Small intestine (tissue), 7 donors: ENCODE results near the gene SLC9A9. TPM values are rescaled to one million over a fixed set of nuclear protein-coding genes. Genes with fewer than 3 reads are reported as not detected.

Experiments used
- DNase-seq, 2 donors: peaks; one replicate each; pipeline versions ENCODE4 v3.0.0 to v3.0.0-alpha.2; 2013
- FAIRE-seq: peaks from 2 replicates; lab custom pipeline; 2012; peaks lifted over from hg19 to GRCh38; lab: Jason Lieb, UNC
- H3K27ac ChIP-seq, 3 donors: one replicate each; pipeline ENCODE4 v1.5.1; 2013; ENCODE audit warnings: low read length in 2 of 3, mild to moderate bottlenecking in 2 of 3, control low read depth in 1 of 3, inconsistent platforms in 1 of 3, low read depth in 1 of 3, moderate library complexity in 1 of 3
- H3K27me3 ChIP-seq, 3 donors: one replicate each; pipeline ENCODE4 v1.6.1; 2013; ENCODE audit warnings: low read length in 3 of 3, inconsistent platforms in 1 of 3; ENCODE audit not compliant: control insufficient read depth in 3 of 3, insufficient read depth in 3 of 3
- H3K36me3 ChIP-seq, 3 donors: one replicate each; pipeline ENCODE4 v1.6.1; 2013; ENCODE audit warnings: low read length in 3 of 3, inconsistent platforms in 1 of 3, low read depth in 1 of 3, mild to moderate bottlenecking in 1 of 3, moderate library complexity in 1 of 3; ENCODE audit not compliant: control insufficient read depth in 3 of 3, insufficient read depth in 2 of 3
- H3K4me1 ChIP-seq, 3 donors: one replicate each; pipeline ENCODE4 v1.6.1; 2013; ENCODE audit warnings: low read length in 2 of 3, inconsistent platforms in 1 of 3, low read depth in 1 of 3, mild to moderate bottlenecking in 1 of 3, moderate library complexity in 1 of 3; ENCODE audit not compliant: control insufficient read depth in 3 of 3, insufficient read depth in 2 of 3
- H3K4me3 ChIP-seq, 3 donors: one replicate each; pipeline ENCODE4 v1.5.1; 2013; ENCODE audit warnings: low read length in 3 of 3, control low read depth in 1 of 3, inconsistent platforms in 1 of 3, low read depth in 1 of 3, mild to moderate bottlenecking in 1 of 3, moderate library complexity in 1 of 3
- H3K9me3 ChIP-seq, 2 donors: one replicate each; pipeline ENCODE4 v1.6.1; 2013; ENCODE audit warnings: low read depth in 1 of 2, low read length in 1 of 2; ENCODE audit not compliant: control insufficient read depth in 2 of 2, insufficient read depth in 1 of 2
- WGBS, 3 donors: extraction: QIAGEN DNeasy Blood & Tissue Kit; methylation state at CpG; one replicate each; pipeline ENCODE4 v1.1.7; 2013; 5-methylcytosine and 5-hydroxymethylcytosine counted together
- polyA plus RNA-seq, 4 donors: library from polyadenylated mRNA; stranded (reverse) in 3 of 4; unstranded in 1 of 4; fragments of 200-250 nt in 3 of 4; fragments of 120-200 nt in 1 of 4; gene quantifications; one replicate each; pipeline versions ENCODE4 v1.2.1 to v1.2.3, GENCODE V29; 2013
- donor health status: healthy with polysubstance abuse.
- donor health status: control.
- donor health status: control.
- donor health status: Bipolar disorder and iron deficiency.
- donor health status: healthy.

SLC9A9 gene
- polyA plus RNA-seq, 4 donors = 1.4 to 4.6 (median 4.1) TPM; not detected in 1

DNA sequence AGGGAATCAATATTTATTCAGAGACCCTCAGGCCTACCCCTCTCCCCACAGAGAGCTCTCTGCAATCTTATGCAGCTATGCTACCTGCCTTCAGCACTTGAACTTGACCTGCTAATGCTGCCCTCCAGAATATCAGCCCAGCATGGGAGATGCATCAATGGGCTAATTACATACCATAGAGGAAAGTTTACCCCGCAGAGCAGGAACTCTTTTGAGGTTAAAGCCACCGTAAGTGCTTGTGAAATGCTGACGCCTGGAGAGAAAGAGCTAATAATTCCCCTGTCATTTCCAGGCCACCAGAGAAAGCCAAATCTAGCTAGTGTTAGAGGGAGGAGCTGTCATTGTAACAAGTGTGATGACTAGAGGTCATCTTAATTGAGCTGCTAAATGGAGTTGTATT is 601.2 kb downstream of the SLC9A9 start:
- FAIRE-seq (no peak), DNase-seq (no peak)
- Histone ChIP-seq H3K9me3 (no peaks in the 10 kb centered on the region), H3K4me3 (no peak overlapping the region), H3K36me3 (no peaks in the 10 kb centered on the region), H3K27ac (no peak overlapping the region), H3K27me3 (no peaks in the 10 kb centered on the region), H3K4me1 (no peaks in the 10 kb centered on the region)
- 83 to 87% (median 85%) methylated on average over 3 of the region's 3 CpGs for WGBS, 3 donors

DNA sequence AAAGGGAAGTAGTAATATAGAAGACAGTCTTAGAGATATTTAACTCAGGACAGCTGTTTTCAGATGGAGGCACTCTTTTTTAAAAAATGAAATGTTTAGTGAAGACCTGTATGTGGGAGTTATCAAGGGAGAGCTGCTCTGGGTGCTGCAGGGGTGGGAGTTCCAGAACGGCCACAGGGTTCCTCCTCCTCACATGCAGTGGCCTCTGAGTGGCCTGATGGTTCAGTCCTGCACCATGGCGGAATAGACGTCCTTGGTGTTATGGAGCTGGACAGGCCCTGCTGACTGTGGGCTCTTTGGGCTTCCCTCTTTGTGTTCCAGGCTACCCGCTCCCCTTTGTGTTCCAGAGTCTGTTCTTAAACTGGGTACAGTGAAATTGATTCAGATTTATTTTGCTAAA is 602.6 kb downstream of the SLC9A9 start:
- Histone ChIP-seq H3K36me3 (no peaks in the 10 kb centered on the region), H3K27ac (no peak overlapping the region), H3K4me1 (no peaks in the 10 kb centered on the region), H3K27me3 (no peaks in the 10 kb centered on the region), H3K9me3 (no peaks in the 10 kb centered on the region), H3K4me3 (no peak overlapping the region)
- DNase-seq (no peak), FAIRE-seq (no peak)
- WGBS, 3 donors = 89 to 91% (median 91%) methylated on average over 4 of the region's 4 CpGs

DNA sequence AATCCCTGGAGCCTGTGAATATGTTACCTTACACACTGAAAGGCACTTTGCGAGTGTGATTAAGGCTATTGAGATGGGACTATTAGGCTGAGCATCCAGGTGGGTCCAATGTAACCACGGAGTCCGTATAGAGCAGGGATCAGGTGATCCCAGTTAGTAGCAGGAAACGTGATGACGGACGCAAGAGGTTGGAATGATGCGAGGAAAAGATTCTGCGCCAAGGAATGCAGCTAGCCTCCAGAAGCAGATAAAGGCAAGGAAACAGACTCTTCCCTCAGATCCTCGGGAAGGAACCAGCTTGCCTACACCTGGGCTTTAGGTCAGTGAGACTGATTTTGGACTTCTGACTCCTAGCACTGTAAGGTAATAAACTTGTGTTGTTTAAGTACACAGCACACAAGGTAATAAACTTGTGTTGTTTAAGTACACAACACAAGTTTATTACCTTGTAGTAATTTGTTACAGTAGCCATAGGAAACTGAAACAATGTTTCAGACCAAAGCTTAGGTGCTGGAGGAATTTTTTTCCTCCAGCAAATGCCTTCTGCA is 603.7 kb downstream of the SLC9A9 start:
- FAIRE-seq (no peak), DNase-seq (peak; percentile 3 to 52)
- Histone ChIP-seq H3K36me3 (no peaks in the 10 kb centered on the region), H3K9me3 (no peaks in the 10 kb centered on the region), H3K4me1 (no peaks in the 10 kb centered on the region), H3K27ac (no peak overlapping the region), H3K27me3 (no peaks in the 10 kb centered on the region), H3K4me3 (no peak overlapping the region)
- 21 to 70% (median 39%) methylated on average over 9 of the region's 9 CpGs for WGBS, 3 donors

DNA sequence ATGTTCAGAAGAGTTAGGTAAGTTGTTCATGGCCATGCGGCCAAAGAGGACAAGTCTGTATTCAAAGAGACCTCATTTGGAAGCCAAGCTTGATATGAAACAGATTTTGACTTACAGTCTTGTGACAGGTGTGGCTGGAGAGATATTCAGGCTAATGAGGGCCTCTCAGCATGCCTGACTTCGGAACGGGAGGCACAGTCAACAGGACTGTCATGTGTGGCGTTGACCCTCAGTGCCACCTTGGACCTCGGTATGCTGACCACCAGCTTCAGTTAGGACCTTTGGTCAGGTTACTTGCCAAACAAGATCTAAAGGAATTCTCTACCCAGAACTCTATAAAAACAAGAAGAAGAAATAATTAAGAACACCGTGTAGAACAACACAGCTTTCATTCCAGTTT is 604.6 kb downstream of the SLC9A9 start:
- DNase-seq = no peak
- H3K4me3 ChIP-seq = no peak overlapping the region
- H3K36me3 ChIP-seq = no peaks in the 10 kb centered on the region
- no peaks in the 10 kb centered on the region for H3K9me3 ChIP-seq
- H3K27me3 ChIP-seq = no peaks in the 10 kb centered on the region
- H3K4me1 ChIP-seq = no peaks in the 10 kb centered on the region
- FAIRE-seq = no peak
- 78 to 94% (median 88%) methylated on average over 6 of the region's 6 CpGs for WGBS, 3 donors
- H3K27ac ChIP-seq = no peak overlapping the region

DNA sequence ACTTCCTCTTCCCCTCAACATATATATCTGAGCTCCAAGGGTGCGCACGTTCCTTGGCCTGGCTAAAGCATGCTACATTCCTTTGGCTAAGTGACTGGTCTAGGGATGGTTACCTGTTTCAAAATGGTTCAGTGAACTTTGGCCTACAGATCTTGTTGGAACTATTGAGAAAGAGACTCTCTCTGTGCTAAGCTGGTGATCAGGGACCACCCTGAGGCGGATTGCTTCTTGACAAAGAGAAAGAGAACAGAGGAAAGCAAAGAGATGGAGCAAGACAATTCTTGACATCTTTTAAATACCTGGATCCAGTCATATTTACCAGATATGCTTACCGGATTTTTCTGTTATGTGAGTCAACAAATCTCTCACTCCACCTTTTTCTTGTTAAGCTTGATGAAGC is 605.6 kb downstream of the SLC9A9 start:
- no peaks in the 10 kb centered on the region for H3K36me3 ChIP-seq
- no peak for DNase-seq
- WGBS, 3 donors = 70 to 78% (median 72%) methylated on average over 4 of the region's 4 CpGs
- no peaks in the 10 kb centered on the region for H3K4me1 ChIP-seq
- H3K4me3 ChIP-seq = no peak overlapping the region
- FAIRE-seq = no peak
- no peak overlapping the region for H3K27ac ChIP-seq
- H3K27me3 ChIP-seq = no peaks in the 10 kb centered on the region
- H3K9me3 ChIP-seq = no peaks in the 10 kb centered on the region

DNA sequence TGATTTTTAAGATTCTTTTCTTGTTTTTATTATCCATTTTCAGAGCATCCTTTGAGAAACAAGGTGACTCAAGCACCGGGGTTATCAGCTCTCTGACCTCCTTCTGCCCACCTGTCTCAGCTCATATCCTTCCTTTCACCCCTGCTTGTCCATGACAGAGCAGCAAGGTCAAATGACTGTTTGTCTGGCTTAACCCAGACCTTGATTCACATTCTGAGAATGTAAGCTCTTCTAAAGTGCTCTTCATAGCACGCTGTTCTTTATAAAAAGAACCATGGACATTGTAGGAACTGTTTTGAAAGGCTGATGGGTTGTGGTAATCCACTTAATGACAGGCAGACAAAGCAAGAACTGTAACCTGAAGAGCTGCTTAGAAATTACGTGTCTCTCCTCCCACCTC is 606.2 kb downstream of the SLC9A9 start:
- no peak overlapping the region for H3K27ac ChIP-seq
- DNase-seq (no peak), FAIRE-seq (no peak)
- no peaks in the 10 kb centered on the region for H3K27me3 ChIP-seq
- H3K4me3 ChIP-seq = no peak overlapping the region
- no peaks in the 10 kb centered on the region for H3K9me3 ChIP-seq
- H3K4me1 ChIP-seq = no peaks in the 10 kb centered on the region
- 57 to 86% (median 66%) methylated on average over 3 of the region's 3 CpGs for WGBS, 3 donors
- no peaks in the 10 kb centered on the region for H3K36me3 ChIP-seq

DNA sequence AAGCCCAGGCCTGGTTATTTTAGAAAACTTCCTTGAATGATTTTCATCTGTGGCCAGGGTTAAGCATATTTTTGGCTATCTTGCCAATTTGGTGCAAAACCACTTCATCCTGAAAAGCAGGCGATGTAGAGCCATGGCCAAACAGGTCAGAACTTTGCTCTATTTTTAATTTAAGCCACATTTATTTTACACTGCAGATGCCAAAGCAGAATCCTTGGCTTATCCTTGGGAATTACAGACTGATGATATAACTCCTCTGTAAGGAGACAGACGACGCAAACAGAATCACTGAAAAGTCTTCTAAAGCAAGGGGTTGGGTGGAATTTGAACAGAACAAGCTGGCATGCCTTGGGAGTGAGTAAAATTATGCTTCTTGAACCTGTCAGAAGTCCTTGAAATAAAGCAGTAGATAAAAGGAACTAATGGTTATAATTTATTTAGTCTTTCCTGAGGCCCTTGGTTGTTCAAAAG is 606.8 kb downstream of the SLC9A9 start:
- Histone ChIP-seq H3K27ac (no peak overlapping the region), H3K4me3 (no peak overlapping the region), H3K36me3 (no peaks in the 10 kb centered on the region), H3K4me1 (no peaks in the 10 kb centered on the region), H3K27me3 (no peaks in the 10 kb centered on the region), H3K9me3 (no peaks in the 10 kb centered on the region)
- no peak for DNase-seq
- WGBS, 3 donors = 76 to 95% (median 95%) methylated on average over 3 of the region's 3 CpGs
- FAIRE-seq = no peak

DNA sequence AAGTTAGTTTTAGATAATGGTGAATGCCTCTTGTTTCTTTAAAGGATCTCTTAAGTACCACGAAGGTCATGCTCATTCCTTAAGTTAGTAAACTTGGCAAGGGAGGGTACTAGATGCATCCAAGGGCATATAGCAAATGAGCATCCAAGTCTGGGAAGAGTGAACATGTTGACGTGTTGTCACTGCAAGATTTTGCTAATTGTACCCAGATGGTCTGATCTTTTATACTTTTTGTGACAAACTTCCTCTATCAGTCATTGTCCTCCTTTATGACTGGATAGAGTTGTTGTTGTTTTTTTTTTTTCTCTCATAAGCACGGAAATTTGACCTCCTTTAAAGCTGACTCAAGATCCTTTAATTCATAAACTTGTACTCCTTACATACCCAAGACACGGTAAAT is 607.4 kb downstream of the SLC9A9 start:
- DNase-seq = no peak
- Histone ChIP-seq H3K4me3 (no peak overlapping the region), H3K27me3 (no peaks in the 10 kb centered on the region), H3K4me1 (no peaks in the 10 kb centered on the region), H3K9me3 (no peaks in the 10 kb centered on the region), H3K36me3 (no peaks in the 10 kb centered on the region), H3K27ac (no peak overlapping the region)
- no peak for FAIRE-seq
- WGBS, 3 donors = 69 to 74% (median 74%) methylated on average over 4 of the region's 4 CpGs

DNA sequence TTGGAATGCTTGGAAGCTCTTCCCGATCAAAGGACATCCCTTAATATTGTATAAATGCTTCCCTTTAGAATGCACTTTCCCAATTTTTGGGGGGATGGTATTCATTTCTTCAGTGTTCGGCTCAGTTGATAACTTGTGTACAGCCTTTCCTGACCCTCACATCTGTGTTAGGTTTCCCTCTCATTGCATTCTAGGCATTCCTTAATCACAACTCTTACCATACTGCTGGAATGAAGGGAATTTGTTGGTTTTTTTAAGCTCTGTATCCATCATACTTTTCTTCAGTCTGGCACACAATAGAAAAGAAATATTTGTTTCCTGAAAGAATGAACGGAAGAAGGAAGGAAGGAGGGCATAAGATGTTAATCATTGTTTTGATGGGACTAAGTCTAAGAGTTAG is 609.2 kb downstream of the SLC9A9 start:
- no peak for FAIRE-seq
- Histone ChIP-seq H3K4me3 (no peak overlapping the region), H3K27ac (no peak overlapping the region), H3K4me1 (no peaks in the 10 kb centered on the region), H3K36me3 (no peaks in the 10 kb centered on the region), H3K9me3 (no peaks in the 10 kb centered on the region), H3K27me3 (no peaks in the 10 kb centered on the region)
- WGBS, 3 donors = 76 to 85% (median 80%) methylated on average over 3 of the region's 3 CpGs
- no peak for DNase-seq
